Liver (tissue), 9 donors: ENCODE measurements around the gene THBS1. TPM values are rescaled to one million over a fixed set of nuclear protein-coding genes. Genes with fewer than 3 reads are reported as not detected.

Experiments used
- DNase-seq: peaks from one replicate; pipeline ENCODE4 v3.0.0-alpha.2; 2017; ENCODE audit warnings: low spot score
- H3K27ac ChIP-seq, 2 donors: one replicate each; pipeline ENCODE4 v1.7.0; 2013; ENCODE audit warnings: inconsistent platforms in 2 of 2, low read length in 2 of 2, control low read depth in 1 of 2, low read depth in 1 of 2, mild to moderate bottlenecking in 1 of 2
- H3K27me3 ChIP-seq, 4 donors: one replicate each; pipeline versions ENCODE4 v1.6.1 to v1.7.0; 2013; ENCODE audit warnings: low read length in 3 of 4, inconsistent platforms in 1 of 4, mild to moderate bottlenecking in 1 of 4, moderate library complexity in 1 of 4; ENCODE audit not compliant: control insufficient read depth in 4 of 4, insufficient read depth in 4 of 4
- H3K36me3 ChIP-seq, 4 donors: one replicate each; pipeline versions ENCODE4 v1.6.1 to v1.7.0; 2013; ENCODE audit warnings: low read length in 3 of 4, mild to moderate bottlenecking in 3 of 4, low read depth in 1 of 4, moderate library complexity in 1 of 4; ENCODE audit not compliant: control insufficient read depth in 4 of 4, insufficient read depth in 3 of 4
- H3K4me1 ChIP-seq, 4 donors: one replicate each; pipeline versions ENCODE4 v1.6.1 to v1.7.0; 2013; ENCODE audit warnings: low read length in 3 of 4, mild to moderate bottlenecking in 3 of 4, moderate library complexity in 1 of 4; ENCODE audit not compliant: control insufficient read depth in 4 of 4, insufficient read depth in 4 of 4
- H3K4me3 ChIP-seq, 3 donors: one replicate each; pipeline versions ENCODE4 v1.6.1 to v1.7.0; 2013; ENCODE audit warnings: low read length in 3 of 3, control low read depth in 1 of 3, low read depth in 1 of 3, mild to moderate bottlenecking in 1 of 3
- H3K9ac ChIP-seq, 2 donors: one replicate each; pipeline ENCODE4 v1.7.0; 2013; ENCODE audit warnings: low read length in 2 of 2, mild to moderate bottlenecking in 2 of 2, moderate library complexity in 2 of 2, control low read depth in 1 of 2, low read depth in 1 of 2
- H3K9me3 ChIP-seq, 4 donors: one replicate each; pipeline versions ENCODE4 v1.6.1 to v1.7.0; 2013; ENCODE audit warnings: low read length in 3 of 4; ENCODE audit not compliant: control insufficient read depth in 4 of 4
- EGR1 ChIP-seq, 2 donors: IDR thresholded peaks; 2 replicates each; pipeline ENCODE4 v1.6.1; 2016 to 2018; ENCODE audit warnings: antibody characterized with exemption in 2 of 2, low read depth in 2 of 2
- FOXA1 ChIP-seq: IDR thresholded peaks from 2 replicates; pipeline ENCODE4 v1.6.1; 2016; ENCODE audit warnings: antibody characterized with exemption
- FOXA2 ChIP-seq: IDR thresholded peaks from 2 replicates; pipeline ENCODE4 v1.6.1; 2016; ENCODE audit warnings: antibody characterized with exemption
- GABPA ChIP-seq, 2 donors: IDR thresholded peaks in 1 of 2; conservative IDR thresholded peaks in 1 of 2; 2 replicates each; pipeline ENCODE4 v1.6.1; 2016; ENCODE audit warnings: antibody characterized with exemption in 2 of 2, mild to moderate bottlenecking in 1 of 2, moderate library complexity in 1 of 2
- HNF4A ChIP-seq, 2 donors: conservative IDR thresholded peaks; 2 replicates each; pipeline ENCODE4 v1.6.1; 2016; ENCODE audit warnings: antibody characterized with exemption in 2 of 2, mild to moderate bottlenecking in 2 of 2
- HNF4G ChIP-seq: IDR thresholded peaks from 2 replicates; pipeline ENCODE4 v1.6.1; 2016; ENCODE audit warnings: antibody characterized with exemption
- JUND ChIP-seq, 2 donors: IDR thresholded peaks; 2 replicates each; pipeline ENCODE4 v1.6.1; 2016; ENCODE audit warnings: antibody characterized with exemption in 2 of 2
- NR2F2 ChIP-seq: IDR thresholded peaks from 2 replicates; pipeline ENCODE4 v1.6.1; 2016; ENCODE audit warnings: antibody characterized with exemption
- RAD21 ChIP-seq, 2 donors: IDR thresholded peaks; 2 replicates each; pipeline ENCODE4 v1.6.1; 2016; ENCODE audit warnings: antibody characterized with exemption in 2 of 2, mild to moderate bottlenecking in 2 of 2
- RXRA ChIP-seq, 2 donors: IDR thresholded peaks; 2 replicates each; pipeline ENCODE4 v1.6.1; 2017 to 2018; ENCODE audit warnings: antibody characterized with exemption in 2 of 2, mild to moderate bottlenecking in 1 of 2
- SP1 ChIP-seq: IDR thresholded peaks from 2 replicates; pipeline ENCODE4 v1.6.1; 2018; ENCODE audit warnings: antibody characterized with exemption, mild to moderate bottlenecking
- TAF1 ChIP-seq: conservative IDR thresholded peaks from 2 replicates; pipeline ENCODE4 v1.6.1; 2016; ENCODE audit warnings: antibody characterized with exemption, mild to moderate bottlenecking
- YY1 ChIP-seq: IDR thresholded peaks from 2 replicates; pipeline ENCODE4 v1.6.1; 2016; ENCODE audit warnings: antibody characterized with exemption, mild to moderate bottlenecking
- WGBS: extraction: QIAGEN DNeasy Blood & Tissue Kit; methylation state at CpG from one replicate; pipeline ENCODE4 v1.1.7; 2013; 5-methylcytosine and 5-hydroxymethylcytosine counted together
- polyA plus RNA-seq, 2 donors: library from polyadenylated mRNA; stranded (reverse) in 1 of 2; unstranded in 1 of 2; fragments of 200-250 nt in 1 of 2; fragments of >200 nt in 1 of 2; fragmentation: Nextera tagmentation in 1 of 2; extraction: Ambion mirVana in 1 of 2; gene quantifications; one replicate each; pipeline versions ENCODE4 v1.2.1 to v1.2.3, GENCODE V29; 2013 to 2015
- total RNA-seq, 2 donors: library from RNA; depleted of rRNA; stranded (reverse); fragments of >200 nt; gene quantifications; one replicate each; pipeline ENCODE4 v1.2.3, GENCODE V29; 2014
- TF ChIP-seq, protein P1 (sequence below): IDR thresholded peaks from 2 replicates; pipeline ENCODE4 v1.6.1; 2016; ENCODE audit warnings: antibody characterized with exemption, mild to moderate bottlenecking
- TF ChIP-seq, protein P2 (sequence below): IDR thresholded peaks from 2 replicates; pipeline ENCODE4 v1.6.1; 2016; ENCODE audit warnings: antibody characterized with exemption
- TF ChIP-seq, protein P3 (sequence below): IDR thresholded peaks from 2 replicates; pipeline ENCODE4 v1.6.1; 2016; ENCODE audit warnings: antibody characterized with exemption
- TF ChIP-seq, protein P4 (sequence below): fragments of 150-350 bp; IDR thresholded peaks from 2 replicates; pipeline ENCODE4 v1.5.1; 2017; ENCODE audit warnings: improper control_type of control experiment, low read depth, low read length; ENCODE audit not compliant: missing input control
- TF ChIP-seq, protein P5 (sequence below): IDR thresholded peaks from 2 replicates; pipeline ENCODE4 v1.6.1; 2016; ENCODE audit warnings: antibody characterized with exemption
- donor health status: healthy.
- donor health status: healthy.
- donor health status: healthy.
- donor health status: healthy.
- donor health status: healthy.

The THBS1 gene
- total and polyA plus RNA-seq, 4 donors, result 8.9 to 73.6 (median 22.6) TPM

DNA sequence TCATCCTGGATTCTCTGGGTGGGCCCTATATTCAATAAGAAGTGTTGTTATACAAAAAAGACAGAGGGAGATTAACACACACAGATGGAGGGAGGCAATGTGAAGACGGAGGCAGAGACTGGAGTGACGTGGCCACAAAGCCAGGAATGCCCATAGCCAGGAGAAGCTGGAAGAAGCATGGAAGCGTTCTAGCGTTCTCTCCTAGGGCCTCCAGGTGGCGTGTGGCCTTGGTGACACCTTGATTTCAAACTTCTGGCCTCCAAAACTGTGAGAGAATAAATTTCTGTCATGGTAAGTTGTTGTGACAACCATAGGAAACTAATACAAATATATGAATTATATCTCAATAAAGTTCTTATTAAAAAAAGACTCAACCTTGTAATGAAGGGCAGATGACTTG is 21.3 kb downstream of the THBS1 start:
- WGBS, result 84% methylated on average over 5 of the region's 5 CpGs
- TF ChIP-seq EGR1 (IDR thresholded peaks at IDR 0.05; ENCODE audit: low read depth in 2 of 2) (no peak), TAF1 (no peak), GABPA (IDR thresholded peaks at IDR 0.05 in 1 of 2, conservative IDR thresholded peaks at IDR 0.05 in 1 of 2) (no peak), YY1 (no peak), HNF4A (conservative IDR thresholded peaks at IDR 0.05) (no peak), RXRA (IDR thresholded peaks at IDR 0.05) (no peak), FOXA1 (no peak), RAD21 (IDR thresholded peaks at IDR 0.05) (no peak), NR2F2 (no peak), JUND (IDR thresholded peaks at IDR 0.05) (no peak), HNF4G (no peak), FOXA2 (no peak)
- TF ChIP-seq, protein P1, sequence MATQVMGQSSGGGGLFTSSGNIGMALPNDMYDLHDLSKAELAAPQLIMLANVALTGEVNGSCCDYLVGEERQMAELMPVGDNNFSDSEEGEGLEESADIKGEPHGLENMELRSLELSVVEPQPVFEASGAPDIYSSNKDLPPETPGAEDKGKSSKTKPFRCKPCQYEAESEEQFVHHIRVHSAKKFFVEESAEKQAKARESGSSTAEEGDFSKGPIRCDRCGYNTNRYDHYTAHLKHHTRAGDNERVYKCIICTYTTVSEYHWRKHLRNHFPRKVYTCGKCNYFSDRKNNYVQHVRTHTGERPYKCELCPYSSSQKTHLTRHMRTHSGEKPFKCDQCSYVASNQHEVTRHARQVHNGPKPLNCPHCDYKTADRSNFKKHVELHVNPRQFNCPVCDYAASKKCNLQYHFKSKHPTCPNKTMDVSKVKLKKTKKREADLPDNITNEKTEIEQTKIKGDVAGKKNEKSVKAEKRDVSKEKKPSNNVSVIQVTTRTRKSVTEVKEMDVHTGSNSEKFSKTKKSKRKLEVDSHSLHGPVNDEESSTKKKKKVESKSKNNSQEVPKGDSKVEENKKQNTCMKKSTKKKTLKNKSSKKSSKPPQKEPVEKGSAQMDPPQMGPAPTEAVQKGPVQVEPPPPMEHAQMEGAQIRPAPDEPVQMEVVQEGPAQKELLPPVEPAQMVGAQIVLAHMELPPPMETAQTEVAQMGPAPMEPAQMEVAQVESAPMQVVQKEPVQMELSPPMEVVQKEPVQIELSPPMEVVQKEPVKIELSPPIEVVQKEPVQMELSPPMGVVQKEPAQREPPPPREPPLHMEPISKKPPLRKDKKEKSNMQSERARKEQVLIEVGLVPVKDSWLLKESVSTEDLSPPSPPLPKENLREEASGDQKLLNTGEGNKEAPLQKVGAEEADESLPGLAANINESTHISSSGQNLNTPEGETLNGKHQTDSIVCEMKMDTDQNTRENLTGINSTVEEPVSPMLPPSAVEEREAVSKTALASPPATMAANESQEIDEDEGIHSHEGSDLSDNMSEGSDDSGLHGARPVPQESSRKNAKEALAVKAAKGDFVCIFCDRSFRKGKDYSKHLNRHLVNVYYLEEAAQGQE, result no peak
- TF ChIP-seq, protein P2, sequence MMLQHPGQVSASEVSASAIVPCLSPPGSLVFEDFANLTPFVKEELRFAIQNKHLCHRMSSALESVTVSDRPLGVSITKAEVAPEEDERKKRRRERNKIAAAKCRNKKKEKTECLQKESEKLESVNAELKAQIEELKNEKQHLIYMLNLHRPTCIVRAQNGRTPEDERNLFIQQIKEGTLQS, result no peak
- TF ChIP-seq, protein P3, sequence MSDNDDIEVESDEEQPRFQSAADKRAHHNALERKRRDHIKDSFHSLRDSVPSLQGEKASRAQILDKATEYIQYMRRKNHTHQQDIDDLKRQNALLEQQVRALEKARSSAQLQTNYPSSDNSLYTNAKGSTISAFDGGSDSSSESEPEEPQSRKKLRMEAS, result no peak
- TF ChIP-seq, protein P4, sequence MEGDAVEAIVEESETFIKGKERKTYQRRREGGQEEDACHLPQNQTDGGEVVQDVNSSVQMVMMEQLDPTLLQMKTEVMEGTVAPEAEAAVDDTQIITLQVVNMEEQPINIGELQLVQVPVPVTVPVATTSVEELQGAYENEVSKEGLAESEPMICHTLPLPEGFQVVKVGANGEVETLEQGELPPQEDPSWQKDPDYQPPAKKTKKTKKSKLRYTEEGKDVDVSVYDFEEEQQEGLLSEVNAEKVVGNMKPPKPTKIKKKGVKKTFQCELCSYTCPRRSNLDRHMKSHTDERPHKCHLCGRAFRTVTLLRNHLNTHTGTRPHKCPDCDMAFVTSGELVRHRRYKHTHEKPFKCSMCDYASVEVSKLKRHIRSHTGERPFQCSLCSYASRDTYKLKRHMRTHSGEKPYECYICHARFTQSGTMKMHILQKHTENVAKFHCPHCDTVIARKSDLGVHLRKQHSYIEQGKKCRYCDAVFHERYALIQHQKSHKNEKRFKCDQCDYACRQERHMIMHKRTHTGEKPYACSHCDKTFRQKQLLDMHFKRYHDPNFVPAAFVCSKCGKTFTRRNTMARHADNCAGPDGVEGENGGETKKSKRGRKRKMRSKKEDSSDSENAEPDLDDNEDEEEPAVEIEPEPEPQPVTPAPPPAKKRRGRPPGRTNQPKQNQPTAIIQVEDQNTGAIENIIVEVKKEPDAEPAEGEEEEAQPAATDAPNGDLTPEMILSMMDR, result no peak
- TF ChIP-seq, protein P5, sequence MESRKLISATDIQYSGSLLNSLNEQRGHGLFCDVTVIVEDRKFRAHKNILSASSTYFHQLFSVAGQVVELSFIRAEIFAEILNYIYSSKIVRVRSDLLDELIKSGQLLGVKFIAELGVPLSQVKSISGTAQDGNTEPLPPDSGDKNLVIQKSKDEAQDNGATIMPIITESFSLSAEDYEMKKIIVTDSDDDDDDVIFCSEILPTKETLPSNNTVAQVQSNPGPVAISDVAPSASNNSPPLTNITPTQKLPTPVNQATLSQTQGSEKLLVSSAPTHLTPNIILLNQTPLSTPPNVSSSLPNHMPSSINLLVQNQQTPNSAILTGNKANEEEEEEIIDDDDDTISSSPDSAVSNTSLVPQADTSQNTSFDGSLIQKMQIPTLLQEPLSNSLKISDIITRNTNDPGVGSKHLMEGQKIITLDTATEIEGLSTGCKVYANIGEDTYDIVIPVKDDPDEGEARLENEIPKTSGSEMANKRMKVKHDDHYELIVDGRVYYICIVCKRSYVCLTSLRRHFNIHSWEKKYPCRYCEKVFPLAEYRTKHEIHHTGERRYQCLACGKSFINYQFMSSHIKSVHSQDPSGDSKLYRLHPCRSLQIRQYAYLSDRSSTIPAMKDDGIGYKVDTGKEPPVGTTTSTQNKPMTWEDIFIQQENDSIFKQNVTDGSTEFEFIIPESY, result no peak
- H3K36me3 ChIP-seq, result no peaks in the 10 kb centered on the region
- H3K9me3 ChIP-seq, result no peaks in the 10 kb centered on the region
- no peak overlapping the region for H3K9ac ChIP-seq
- no peaks in the 10 kb centered on the region for H3K4me1 ChIP-seq
- no peak overlapping the region for H3K27ac ChIP-seq
- no peak for DNase-seq
- H3K27me3 ChIP-seq, result no peaks in the 10 kb centered on the region
- H3K4me3 ChIP-seq, result no peak overlapping the region

GRCh38 chr15:39605146-39605545 is 24.3 kb downstream of the THBS1 start:
- DNase-seq, result no peak
- WGBS, result 89% methylated on average over 1 of the region's 1 CpG

More at GRCh38 chr15:39605146-39605545, 24.3 kb downstream of the THBS1 start:
- H3K4me3 ChIP-seq, result no peak overlapping the region
- H3K9ac ChIP-seq, result no peak overlapping the region
- peaks cover 3 to 6% (median 4%) of the 10 kb centered on the region in 4 donors for H3K9me3 ChIP-seq
- H3K4me1 ChIP-seq, result no peaks in the 10 kb centered on the region
- H3K27me3 ChIP-seq, result no peaks in the 10 kb centered on the region
- TF ChIP-seq TAF1 (no peak), YY1 (no peak), HNF4G (no peak), SP1 (no peak)
- H3K36me3 ChIP-seq, result no peaks in the 10 kb centered on the region
- H3K27ac ChIP-seq, result no peak overlapping the region
